Measurements from ENCODE around the gene GLCE.

- TF ChIP-seq, protein P1, sequence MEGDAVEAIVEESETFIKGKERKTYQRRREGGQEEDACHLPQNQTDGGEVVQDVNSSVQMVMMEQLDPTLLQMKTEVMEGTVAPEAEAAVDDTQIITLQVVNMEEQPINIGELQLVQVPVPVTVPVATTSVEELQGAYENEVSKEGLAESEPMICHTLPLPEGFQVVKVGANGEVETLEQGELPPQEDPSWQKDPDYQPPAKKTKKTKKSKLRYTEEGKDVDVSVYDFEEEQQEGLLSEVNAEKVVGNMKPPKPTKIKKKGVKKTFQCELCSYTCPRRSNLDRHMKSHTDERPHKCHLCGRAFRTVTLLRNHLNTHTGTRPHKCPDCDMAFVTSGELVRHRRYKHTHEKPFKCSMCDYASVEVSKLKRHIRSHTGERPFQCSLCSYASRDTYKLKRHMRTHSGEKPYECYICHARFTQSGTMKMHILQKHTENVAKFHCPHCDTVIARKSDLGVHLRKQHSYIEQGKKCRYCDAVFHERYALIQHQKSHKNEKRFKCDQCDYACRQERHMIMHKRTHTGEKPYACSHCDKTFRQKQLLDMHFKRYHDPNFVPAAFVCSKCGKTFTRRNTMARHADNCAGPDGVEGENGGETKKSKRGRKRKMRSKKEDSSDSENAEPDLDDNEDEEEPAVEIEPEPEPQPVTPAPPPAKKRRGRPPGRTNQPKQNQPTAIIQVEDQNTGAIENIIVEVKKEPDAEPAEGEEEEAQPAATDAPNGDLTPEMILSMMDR (IDR thresholded peaks at IDR 0.05) = no peak
- TF ChIP-seq REST (IDR thresholded peaks at IDR 0.05; ENCODE audit: insufficient read depth in 1 of 2, low read depth in 2 of 2, low read length in 1 of 2) = no peak
These were observed 76.1 kb downstream of the GLCE start for GRCh38 chr15:69236505-69236904.
